GM12801 (cell line): ENCODE measurements around the gene BZW1.

Experiments used
- CTCF ChIP-seq: IDR thresholded peaks from one replicate; pipeline ENCODE4 v1.5.1; 2011; ENCODE audit warnings: control low read depth; ENCODE audit not compliant: insufficient read length; ENCODE audit errors: extremely low read depth

The BZW1 gene

GRCh38 chr2:200845669-200846325, 34.1 kb downstream of the BZW1 start:
- TF ChIP-seq CTCF = no peak

GRCh38 chr2:200847269-200847668, 35.6 kb downstream of the BZW1 start:
- no peak for TF ChIP-seq CTCF

GRCh38 chr2:200847939-200848338, 36.2 kb downstream of the BZW1 start:
- no peak for TF ChIP-seq CTCF

GRCh38 chr2:200850512-200851256, 39.0 kb downstream of the BZW1 start:
- no peak for TF ChIP-seq CTCF

GRCh38 chr2:200851398-200852248, 39.9 kb downstream of the BZW1 start:
- no peak for TF ChIP-seq CTCF

- no peak for TF ChIP-seq CTCF
Observed at GRCh38 chr2:200852605-200853004, 40.9 kb downstream of the BZW1 start.

- TF ChIP-seq CTCF = no peak
Observed at GRCh38 chr2:200856806-200857205, 45.1 kb downstream of the BZW1 start.
